Vagina (tissue), 2 donors: ENCODE results near the gene SGF29.

ENCODE experiments used
- CTCF ChIP-seq, 3 experiments: fragments of 450-650 bp in 2 of 3; fragments of 200-600 bp in 1 of 3; sonication (generic) in 1 of 3; IDR thresholded peaks; one replicate each; pipeline ENCODE4 v1.5.1; 2017 to 2019; ENCODE audit warnings: antibody characterized with exemption in 3 of 3, mild to moderate bottlenecking in 2 of 3, moderate library complexity in 2 of 3
- POLR2A ChIP-seq, 2 donors: fragments of 450-650 bp; IDR thresholded peaks; one replicate each; pipeline ENCODE4 v1.6.1; 2017; ENCODE audit warnings: antibody characterized with exemption in 2 of 2, mild to moderate bottlenecking in 2 of 2, moderate library complexity in 2 of 2
- POLR2AphosphoS5 ChIP-seq, 2 donors: sonication (generic); formaldehyde crosslinking; IDR thresholded peaks; one replicate each; pipeline ENCODE4 v1.9.0; 2017; ENCODE audit warnings: antibody characterized with exemption in 2 of 2, mild to moderate bottlenecking in 2 of 2, low read depth in 1 of 2; ENCODE audit not compliant: insufficient read depth in 1 of 2

GRCh38 chr16:28589930-28590329 is 36.2 kb downstream of the SGF29 start:
- TF ChIP-seq POLR2A (IDR thresholded peaks at IDR 0.05), result no peak
- no peak for TF ChIP-seq CTCF (IDR thresholded peaks at IDR 0.05)
- no peak for TF ChIP-seq POLR2AphosphoS5 (IDR thresholded peaks at IDR 0.05; ENCODE audit: insufficient read depth in 1 of 2, low read depth in 1 of 2)
